ENCODE data around the gene GIPC3. TPM values are rescaled to one million over a fixed set of nuclear protein-coding genes. Genes with fewer than 3 reads are reported as not detected.

The GIPC3 gene
- total RNA-seq, 2 donors from 2014 or later: 0.36 to 1.9 TPM

- Histone ChIP-seq H3K27ac (no peak overlapping the region), H3K4me3 (no peak overlapping the region), H3K4me1 (replicated peaks) (peaks cover 4% of the 10 kb centered on the region), H3K36me3 (peaks cover 0 to 10% of the 10 kb centered on the region in 2 donors), H3K9me3 (no peaks in the 10 kb centered on the region), H3K27me3 (replicated peaks; ENCODE audit: insufficient read depth) (no peaks in the 10 kb centered on the region)
- DNase-seq (ENCODE audit: low spot score): no peak
- WGBS: 96% methylated on average over 36 of the region's 36 CpGs
- intact Hi-C loops (cut with DNase I): loop anchor here (10.0 kb wide), 1 partner anchor 307 kb away; no protein-coding TSS in a partner anchor
- TF ChIP-seq POLR2A (IDR thresholded peaks at IDR 0.05): no peak
- TF ChIP-seq CTCF (IDR thresholded peaks at IDR 0.05): no peak
- TF ChIP-seq POLR2AphosphoS5 (IDR thresholded peaks at IDR 0.05): no peak
These were observed 26.6 kb downstream of the GIPC3 start for GRCh38 chr19:3611841-3612240.

GRCh38 chr19:3612330-3612729 lies 27.1 kb downstream of the GIPC3 start:
- intact Hi-C loops (cut with DNase I): loop anchor here (10.0 kb wide), 1 partner anchor 308 kb away; no protein-coding TSS in a partner anchor
- Histone ChIP-seq H3K27ac (no peak overlapping the region), H3K27me3 (replicated peaks; ENCODE audit: insufficient read depth) (no peaks in the 10 kb centered on the region), H3K9me3 (no peaks in the 10 kb centered on the region), H3K4me3 (no peak overlapping the region), H3K4me1 (replicated peaks) (peaks cover under 1% of the 10 kb centered on the region), H3K36me3 (peaks cover 0 to 10% of the 10 kb centered on the region in 2 donors)
- no peak for TF ChIP-seq POLR2A (IDR thresholded peaks at IDR 0.05)
- TF ChIP-seq CTCF (IDR thresholded peaks at IDR 0.05): no peak
- TF ChIP-seq POLR2AphosphoS5 (IDR thresholded peaks at IDR 0.05): no peak
- DNase-seq (ENCODE audit: low spot score): no peak
- 95% methylated on average over 33 of the region's 33 CpGs for WGBS

GRCh38 chr19:3612901-3613741 lies 27.8 kb downstream of the GIPC3 start:
- Histone ChIP-seq H3K4me1 (replicated peaks) (no peaks in the 10 kb centered on the region), H3K27me3 (replicated peaks; ENCODE audit: insufficient read depth) (no peaks in the 10 kb centered on the region), H3K27ac (no peak overlapping the region), H3K9me3 (no peaks in the 10 kb centered on the region), H3K36me3 (peaks cover 0 to 10% of the 10 kb centered on the region in 2 donors), H3K4me3 (no peak overlapping the region)
- intact Hi-C loops (cut with DNase I): loop anchor here (10.0 kb wide), 1 partner anchor 308 kb away; no protein-coding TSS in a partner anchor
- 91% methylated on average over 71 of the region's 79 CpGs for WGBS
- no peak for DNase-seq (ENCODE audit: low spot score)
- TF ChIP-seq POLR2A (IDR thresholded peaks at IDR 0.05) (no peak), POLR2AphosphoS5 (IDR thresholded peaks at IDR 0.05) (no peak), CTCF (IDR thresholded peaks at IDR 0.05) (no peak)

GRCh38 chr19:3613818-3614661 lies 28.8 kb downstream of the GIPC3 start:
- WGBS: 85% methylated on average over 39 of the region's 39 CpGs
- TF ChIP-seq CTCF (IDR thresholded peaks at IDR 0.05): no peak
- no peak for TF ChIP-seq POLR2A (IDR thresholded peaks at IDR 0.05)
- no peak for TF ChIP-seq POLR2AphosphoS5 (IDR thresholded peaks at IDR 0.05)
- H3K4me1 ChIP-seq (replicated peaks): no peaks in the 10 kb centered on the region
- peaks cover 0 to 10% of the 10 kb centered on the region in 2 donors for H3K36me3 ChIP-seq
- no peak overlapping the region for H3K4me3 ChIP-seq
- no peak for DNase-seq (ENCODE audit: low spot score)
- intact Hi-C loops (cut with DNase I): loop anchor here (10.0 kb wide), 1 partner anchor 309 kb away; no protein-coding TSS in a partner anchor
- H3K9me3 ChIP-seq: no peaks in the 10 kb centered on the region
- H3K27me3 ChIP-seq (replicated peaks; ENCODE audit: insufficient read depth): no peaks in the 10 kb centered on the region
- H3K27ac ChIP-seq: no peak overlapping the region

All from prostate gland (tissue), 2 donors.